ENCODE results near the gene LRRK1.
A peak's percentile ranks its signal among the peaks of the same experiment; 100 is the strongest.

LRRK1 gene

DNA sequence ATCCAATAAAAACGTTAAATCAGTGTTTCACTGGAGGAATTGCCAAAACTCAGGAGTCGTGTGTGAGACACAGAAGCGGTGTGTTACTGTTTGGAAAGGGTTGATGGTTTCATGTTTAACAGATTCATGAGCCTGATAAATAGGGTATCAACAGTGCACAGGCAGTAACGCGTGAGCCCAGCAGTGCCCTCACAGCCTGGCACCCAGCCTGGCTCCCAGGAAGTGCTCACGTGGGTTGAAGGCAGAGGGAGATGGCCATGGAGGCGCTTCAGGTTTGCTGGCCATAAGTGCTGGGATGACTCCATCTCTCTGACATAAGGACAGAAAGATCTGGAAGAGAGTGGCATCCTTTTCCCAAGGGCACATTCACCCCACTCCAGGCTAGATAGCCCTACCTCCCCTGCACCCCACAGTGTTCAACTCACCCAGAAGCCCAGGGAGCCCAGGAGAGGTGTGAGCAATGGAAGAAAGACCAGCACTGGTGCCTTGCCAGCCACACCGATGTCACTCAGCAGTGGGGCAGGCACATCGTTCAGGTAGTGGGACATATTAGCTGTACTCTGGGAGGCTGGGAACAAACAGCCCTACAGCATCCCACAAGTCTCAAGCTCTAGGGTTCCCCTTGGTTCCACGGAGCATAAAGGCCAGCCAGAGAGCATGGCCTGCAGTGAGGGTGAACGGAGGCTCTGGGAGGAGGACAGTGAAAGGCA, 164.3 kb downstream of the LRRK1 start:
- no peak overlapping the region for H3K4me2 ChIP-seq (ENCODE audit: low read length)
- no peaks in the 10 kb centered on the region for H3K36me3 ChIP-seq (ENCODE audit: control insufficient read depth in 1 of 2, insufficient read depth in 2 of 2, low read length in 2 of 2)

GRCh38 chr15:101084801-101085200, 165.6 kb downstream of the LRRK1 start:
- Histone ChIP-seq H2AFZ (ENCODE audit: insufficient read depth, low read length, poor library complexity) (no peak overlapping the region), H3K4me3 (ENCODE audit: low read depth, low read length) (no peak overlapping the region), H2AK5ac (ENCODE audit: low read length) (no peak overlapping the region), H4K12ac (ENCODE audit: low read depth, low read length) (no peak overlapping the region), H3K79me2 (ENCODE audit: control insufficient read depth, insufficient read depth, low read length, poor library complexity) (no peaks in the 10 kb centered on the region), H4K91ac (ENCODE audit: low read depth, low read length) (no peak overlapping the region), H3K36me3 (ENCODE audit: control insufficient read depth in 1 of 2, insufficient read depth in 2 of 2, low read length in 2 of 2) (no peaks in the 10 kb centered on the region), H3K23ac (ENCODE audit: low read length) (no peak overlapping the region), H3K4me2 (ENCODE audit: low read length) (no peak overlapping the region), H3K9me3 (ENCODE audit: insufficient read depth, low read depth, low read length) (peaks cover 3% of the 10 kb centered on the region), H2BK12ac (ENCODE audit: low read length) (no peak overlapping the region), H3K4me1 (ENCODE audit: control insufficient read depth in 1 of 2, insufficient read depth in 2 of 2, low read length in 2 of 2) (peaks cover 0 to 3% of the 10 kb centered on the region in 2 experiments), H3K27me3 (ENCODE audit: insufficient read depth, low read length) (no peaks in the 10 kb centered on the region), H4K8ac (ENCODE audit: low read depth, low read length) (no peak overlapping the region), H3K79me1 (ENCODE audit: low read length) (no peaks in the 10 kb centered on the region), H2BK120ac (ENCODE audit: insufficient read depth, low read length, poor library complexity) (no peak overlapping the region), H3K14ac (ENCODE audit: low read length) (no peak overlapping the region), H3K27ac (ENCODE audit: low read depth, low read length) (no peak overlapping the region), H3K9ac (ENCODE audit: low read length) (no peak overlapping the region), H3K4ac (ENCODE audit: low read depth, low read length) (no peak overlapping the region), H2BK5ac (ENCODE audit: low read depth, low read length, poor library complexity) (no peak overlapping the region), H3K18ac (ENCODE audit: low read length) (no peak overlapping the region)
- WGBS (ENCODE audit: extremely low coverage, insufficient coverage, insufficient read length): no CpG with 5 or more reads among the region's 10 CpGs
- DNase-seq: no peak

More for the DNA sequence above, 164.3 kb downstream of the LRRK1 start:
- no peak overlapping the region for H2BK120ac ChIP-seq (ENCODE audit: insufficient read depth, low read length, poor library complexity)
- no peak overlapping the region for H3K18ac ChIP-seq (ENCODE audit: low read length)
- WGBS (ENCODE audit: extremely low coverage, insufficient coverage, insufficient read length): no CpG with 5 or more reads among the region's 11 CpGs
- H2AK5ac ChIP-seq (ENCODE audit: low read length): no peak overlapping the region
- no peaks in the 10 kb centered on the region for H3K27me3 ChIP-seq (ENCODE audit: insufficient read depth, low read length)
- no peak overlapping the region for H2BK12ac ChIP-seq (ENCODE audit: low read length)
- H2AFZ ChIP-seq (ENCODE audit: insufficient read depth, low read length, poor library complexity): no peak overlapping the region
- no peak overlapping the region for H3K9ac ChIP-seq (ENCODE audit: low read length)
- peaks cover 3% of the 10 kb centered on the region for H3K9me3 ChIP-seq (ENCODE audit: insufficient read depth, low read depth, low read length)
- H4K8ac ChIP-seq (ENCODE audit: low read depth, low read length): no peak overlapping the region
- H3K4ac ChIP-seq (ENCODE audit: low read depth, low read length): no peak overlapping the region
- H3K27ac ChIP-seq (ENCODE audit: low read depth, low read length): no peak overlapping the region
- H3K79me1 ChIP-seq (ENCODE audit: low read length): no peaks in the 10 kb centered on the region
- H3K4me1 ChIP-seq (ENCODE audit: control insufficient read depth in 1 of 2, insufficient read depth in 2 of 2, low read length in 2 of 2): no peaks in the 10 kb centered on the region
- H3K14ac ChIP-seq (ENCODE audit: low read length): no peak overlapping the region
- no peaks in the 10 kb centered on the region for H3K79me2 ChIP-seq (ENCODE audit: control insufficient read depth, insufficient read depth, low read length, poor library complexity)
- no peak overlapping the region for H4K12ac ChIP-seq (ENCODE audit: low read depth, low read length)
- H4K91ac ChIP-seq (ENCODE audit: low read depth, low read length): no peak overlapping the region
- no peak overlapping the region for H3K23ac ChIP-seq (ENCODE audit: low read length)
- H2BK5ac ChIP-seq (ENCODE audit: low read depth, low read length, poor library complexity): no peak overlapping the region
- no peak for DNase-seq
- no peak overlapping the region for H3K4me3 ChIP-seq (ENCODE audit: low read depth, low read length)

DNA sequence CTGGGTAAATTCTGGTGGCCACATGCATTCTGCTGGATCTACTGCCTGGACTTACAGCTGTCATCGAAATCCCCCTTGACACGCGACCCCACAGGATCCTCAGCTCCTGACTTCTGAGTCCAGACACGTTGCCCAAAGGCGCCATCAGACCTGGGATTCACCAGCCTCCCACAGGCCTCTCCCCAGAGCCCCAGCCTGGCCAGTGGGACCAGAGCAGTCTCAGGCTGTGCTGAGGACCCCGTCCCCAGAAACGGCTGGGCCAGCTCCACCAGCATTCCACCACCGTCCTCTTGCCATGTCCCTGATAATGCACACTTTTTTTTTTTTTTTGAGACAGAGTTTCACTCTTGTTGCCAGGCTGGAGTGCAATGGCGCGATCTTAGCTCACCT, 166.1 kb downstream of the LRRK1 start:
- H3K18ac ChIP-seq (ENCODE audit: low read length): no peak overlapping the region
- no peak overlapping the region for H2BK5ac ChIP-seq (ENCODE audit: low read depth, low read length, poor library complexity)
- no peaks in the 10 kb centered on the region for H3K27me3 ChIP-seq (ENCODE audit: insufficient read depth, low read length)
- peaks cover 3% of the 10 kb centered on the region for H3K9me3 ChIP-seq (ENCODE audit: insufficient read depth, low read depth, low read length)
- H4K8ac ChIP-seq (ENCODE audit: low read depth, low read length): no peak overlapping the region
- H2AK5ac ChIP-seq (ENCODE audit: low read length): no peak overlapping the region
- H2BK120ac ChIP-seq (ENCODE audit: insufficient read depth, low read length, poor library complexity): no peak overlapping the region
- H3K23ac ChIP-seq (ENCODE audit: low read length): no peak overlapping the region
- peaks cover 0 to 6% of the 10 kb centered on the region in 2 experiments for H3K4me1 ChIP-seq (ENCODE audit: control insufficient read depth in 1 of 2, insufficient read depth in 2 of 2, low read length in 2 of 2)
- WGBS (ENCODE audit: extremely low coverage, insufficient coverage, insufficient read length): no CpG with 5 or more reads among the region's 10 CpGs
- no peaks in the 10 kb centered on the region for H3K79me2 ChIP-seq (ENCODE audit: control insufficient read depth, insufficient read depth, low read length, poor library complexity)
- no peak overlapping the region for H3K14ac ChIP-seq (ENCODE audit: low read length)
- H3K79me1 ChIP-seq (ENCODE audit: low read length): no peaks in the 10 kb centered on the region
- H3K4me2 ChIP-seq (ENCODE audit: low read length): no peak overlapping the region
- H4K12ac ChIP-seq (ENCODE audit: low read depth, low read length): no peak overlapping the region
- DNase-seq: no peak
- no peaks in the 10 kb centered on the region for H3K36me3 ChIP-seq (ENCODE audit: control insufficient read depth in 1 of 2, insufficient read depth in 2 of 2, low read length in 2 of 2)
- H2AFZ ChIP-seq (ENCODE audit: insufficient read depth, low read length, poor library complexity): no peak overlapping the region
- no peak overlapping the region for H3K4ac ChIP-seq (ENCODE audit: low read depth, low read length)
- no peak overlapping the region for H2BK12ac ChIP-seq (ENCODE audit: low read length)
- H3K27ac ChIP-seq (ENCODE audit: low read depth, low read length): no peak overlapping the region
- H3K4me3 ChIP-seq (ENCODE audit: low read depth, low read length): no peak overlapping the region
- no peak overlapping the region for H3K9ac ChIP-seq (ENCODE audit: low read length)
- H4K91ac ChIP-seq (ENCODE audit: low read depth, low read length): no peak overlapping the region

DNA sequence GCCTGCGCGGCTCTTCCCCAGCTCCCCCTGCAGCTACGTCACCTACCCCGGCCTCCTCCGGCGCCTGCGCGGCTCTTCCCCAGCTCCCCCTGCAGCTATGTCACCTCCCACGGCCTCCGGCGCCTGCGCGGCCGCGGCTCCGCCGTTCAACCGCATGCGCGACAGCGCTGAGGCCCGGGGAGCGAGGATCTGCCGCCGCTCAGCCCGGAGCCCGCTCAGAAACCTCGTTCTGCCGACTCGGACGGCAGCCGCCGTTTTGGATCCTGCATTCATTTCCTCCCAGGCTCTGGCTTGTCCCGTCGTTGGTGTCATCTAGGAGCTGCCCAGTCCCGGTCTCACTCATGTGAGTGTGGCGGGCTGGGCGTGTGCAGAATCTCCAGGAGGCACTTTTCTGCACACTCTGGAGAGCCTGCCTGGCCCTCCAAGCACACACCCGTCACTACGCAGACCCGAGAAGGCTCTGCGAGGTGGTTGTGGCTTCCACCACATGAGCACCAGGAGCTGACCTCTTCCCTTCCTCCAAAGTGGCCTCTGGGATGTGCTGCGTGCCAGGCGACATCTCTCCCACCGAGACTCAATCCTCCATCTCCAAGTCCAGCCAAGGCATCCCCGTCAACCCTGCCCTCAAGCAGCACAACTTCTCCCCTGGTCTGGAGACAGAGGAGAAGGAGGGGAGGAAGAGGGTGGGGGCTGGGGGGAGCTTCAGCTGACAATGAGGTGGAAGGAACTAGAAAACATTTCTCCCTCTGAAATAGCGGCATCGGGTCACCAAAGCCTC, 167.4 kb downstream of the LRRK1 start:
- no CpG with 5 or more reads among the region's 48 CpGs for WGBS (ENCODE audit: extremely low coverage, insufficient coverage, insufficient read length)
- no peak overlapping the region for H3K4ac ChIP-seq (ENCODE audit: low read depth, low read length)
- no peaks in the 10 kb centered on the region for H3K36me3 ChIP-seq (ENCODE audit: control insufficient read depth in 1 of 2, insufficient read depth in 2 of 2, low read length in 2 of 2)
- no peak overlapping the region for H3K9ac ChIP-seq (ENCODE audit: low read length)
- H2BK5ac ChIP-seq (ENCODE audit: low read depth, low read length, poor library complexity): no peak overlapping the region
- DNase-seq: peak; percentile 67 to 79
- no peak overlapping the region for H3K14ac ChIP-seq (ENCODE audit: low read length)
- no peak overlapping the region for H4K91ac ChIP-seq (ENCODE audit: low read depth, low read length)
- no peak overlapping the region for H2BK120ac ChIP-seq (ENCODE audit: insufficient read depth, low read length, poor library complexity)
- H3K4me2 ChIP-seq (ENCODE audit: low read length): no peak overlapping the region
- no peak overlapping the region for H2BK12ac ChIP-seq (ENCODE audit: low read length)
- H4K12ac ChIP-seq (ENCODE audit: low read depth, low read length): no peak overlapping the region
- no peak overlapping the region for H3K18ac ChIP-seq (ENCODE audit: low read length)
- no peak overlapping the region for H3K23ac ChIP-seq (ENCODE audit: low read length)
- H3K4me1 ChIP-seq (ENCODE audit: control insufficient read depth in 1 of 2, insufficient read depth in 2 of 2, low read length in 2 of 2): peaks cover 7 to 14% of the 10 kb centered on the region in 2 experiments
- no peak overlapping the region for H2AFZ ChIP-seq (ENCODE audit: insufficient read depth, low read length, poor library complexity)
- H3K4me3 ChIP-seq (ENCODE audit: low read depth, low read length): no peak overlapping the region
- no peak overlapping the region for H3K27ac ChIP-seq (ENCODE audit: low read depth, low read length)
- no peaks in the 10 kb centered on the region for H3K79me1 ChIP-seq (ENCODE audit: low read length)
- H2AK5ac ChIP-seq (ENCODE audit: low read length): no peak overlapping the region
- H3K79me2 ChIP-seq (ENCODE audit: control insufficient read depth, insufficient read depth, low read length, poor library complexity): no peaks in the 10 kb centered on the region
- H3K9me3 ChIP-seq (ENCODE audit: insufficient read depth, low read depth, low read length): peaks cover 3% of the 10 kb centered on the region
- H4K8ac ChIP-seq (ENCODE audit: low read depth, low read length): no peak overlapping the region
- no peaks in the 10 kb centered on the region for H3K27me3 ChIP-seq (ENCODE audit: insufficient read depth, low read length)

All from trophoblast cell (in vitro differentiated cells and primary cell).